Caco-2 (cell line): ENCODE data around the gene PLXNA4. TPM values are rescaled to one million over a fixed set of nuclear protein-coding genes. Genes with fewer than 3 reads are reported as not detected.

Experiments used
- BruUV-seq: library from RNA; stranded (reverse); fragments of 400-500 nt; replicated peaks from 2 replicates; lab custom pipeline; 2021; lab: Mats Ljungman, UMichigan
- CTCF ChIA-PET: fragments of 300-600 bp; sonication (Branson Sonifier 250); formaldehyde crosslinking; loops from one replicate; lab custom pipeline; 2022; ENCODE audit warnings: antibody characterized with exemption; lab: Charles Lee
- POLR2A ChIA-PET: fragments of 300-600 bp; sonication (Branson Sonifier 250); formaldehyde crosslinking; loops from one replicate; lab custom pipeline; 2022; ENCODE audit warnings: antibody characterized with exemption; lab: Charles Lee
- DNase-seq, 2 experiments: peaks; one replicate each; pipeline versions ENCODE4 v3.0.0 to v3.0.0-alpha.2; 2020 to 2022
- H3K27me3 ChIP-seq: replicated peaks from 2 replicates; pipeline ENCODE4 v1.6.0; 2011; ENCODE audit warnings: low read length; ENCODE audit not compliant: control insufficient read depth, insufficient read depth
- H3K36me3 ChIP-seq: 2 replicates; pipeline ENCODE4 v1.5.1; 2011; ENCODE audit warnings: low read length; ENCODE audit not compliant: control insufficient read depth, insufficient read depth
- H3K4me1 ChIP-seq: fragments of 250-450 bp; sonication (Bioruptor Pico); 2 replicates; pipeline ENCODE4 v1.5.1; 2020; ENCODE audit warnings: mild to moderate bottlenecking
- H3K4me3 ChIP-seq: 2 replicates; pipeline ENCODE4 v1.5.1; 2011; ENCODE audit warnings: low read depth, mild to moderate bottlenecking, control low read depth, low read length
- H3K9me3 ChIP-seq: fragments of 250-450 bp; sonication (Bioruptor Pico); 2 replicates; pipeline ENCODE4 v1.5.1; 2020; ENCODE audit warnings: mild to moderate bottlenecking, moderate library complexity
- H3K27ac Mint-ChIP-seq: one replicate; pipeline ENCODE4 v1.8.0; 2022; ENCODE audit warnings: mixed read lengths; ENCODE audit not compliant: unreplicated experiment
- H3K27me3 Mint-ChIP-seq: one replicate; pipeline ENCODE4 v1.8.0; 2022; ENCODE audit warnings: mixed read lengths; ENCODE audit not compliant: insufficient read depth, unreplicated experiment
- H3K36me3 Mint-ChIP-seq: one replicate; pipeline ENCODE4 v1.8.0; 2022; ENCODE audit warnings: mild to moderate bottlenecking, mixed read lengths; ENCODE audit not compliant: insufficient read depth, unreplicated experiment
- H3K4me1 Mint-ChIP-seq: one replicate; pipeline ENCODE4 v1.8.0; 2022; ENCODE audit warnings: low read depth, mixed read lengths; ENCODE audit not compliant: unreplicated experiment
- H3K4me3 Mint-ChIP-seq: one replicate; pipeline ENCODE4 v1.8.0; 2022; ENCODE audit warnings: mild to moderate bottlenecking, moderate library complexity, mixed read lengths; ENCODE audit not compliant: unreplicated experiment
- H3K9me3 Mint-ChIP-seq: one replicate; pipeline ENCODE4 v1.8.0; 2022; ENCODE audit warnings: mixed read lengths; ENCODE audit not compliant: unreplicated experiment
- CTCF ChIP-seq, 2 experiments: fragments of 200-600 bp in 1 of 2; IDR thresholded peaks; 1 replicate in 1 of 2; 2 replicates in 1 of 2; pipeline versions ENCODE4 v1.5.1 to v1.8.0; 2011 to 2022; ENCODE audit warnings: antibody characterized with exemption in 1 of 2, control low read depth in 1 of 2, inconsistent platforms in 1 of 2, low read depth in 1 of 2, low read length in 1 of 2, mild to moderate bottlenecking in 1 of 2, moderate library complexity in 1 of 2; ENCODE audit not compliant: insufficient read depth in 1 of 2, severe bottlenecking in 1 of 2, unreplicated experiment in 1 of 2
- intact Hi-C: fragments of 100-400 bp; cut with micrococcal nuclease; formaldehyde crosslinking; loops from one replicate; pipeline ENCODE4 v1.10.0; 2022; ENCODE audit not compliant: unreplicated experiment
- total RNA-seq: library from RNA; stranded (reverse); gene quantifications from 2 replicates; pipeline ENCODE4 v1.2.3, GENCODE V29; 2022

PLXNA4 gene
- total RNA-seq, 1 experiment from 2014 or later = 0.43 TPM

GRCh38 chr7:132580717-132581285, 4.5 kb upstream of the PLXNA4 start:
- ChIA-PET POLR2A (no interaction called here), CTCF (interaction anchor here (0.7 to 2.1 kb wide), 18 partner anchors 9 to 1840 kb away, joined by 3 to 35 read pairs (median 4); no protein-coding TSS in a partner anchor)
- no peak overlapping the region for H3K4me3 Mint-ChIP-seq
- DNase-seq = peak; percentile 78 to 80
- no peaks in the 10 kb centered on the region for H3K36me3 Mint-ChIP-seq
- no TSS peak for BruUV-seq
- TF ChIP-seq CTCF (IDR thresholded peaks at IDR 0.05; ENCODE audit: insufficient read depth in 1 of 2, low read depth in 1 of 2, low read length in 1 of 2, severe bottlenecking in 1 of 2, unreplicated experiment in 1 of 2) = peak; percentile 76 to 83
- Histone ChIP-seq H3K9me3 (no peaks in the 10 kb centered on the region), H3K27me3 (peaks cover 1% of the 10 kb centered on the region), H3K4me1 (peaks cover 5% of the 10 kb centered on the region; the same call in 1 of the 2 replicates), H3K36me3 (no peaks in the 10 kb centered on the region), H3K4me3 (no peak overlapping the region)
- no peaks in the 10 kb centered on the region for H3K9me3 Mint-ChIP-seq
- no peak overlapping the region for H3K27ac Mint-ChIP-seq
- intact Hi-C loops = loop anchor here (1.0 kb wide), 4 partner anchors 62 to 636 kb away; no protein-coding TSS in a partner anchor
- no peaks in the 10 kb centered on the region for H3K4me1 Mint-ChIP-seq
- peaks cover 27% of the 10 kb centered on the region for H3K27me3 Mint-ChIP-seq

GRCh38 chr7:132580277-132580676, 4.0 kb upstream of the PLXNA4 start:
- intact Hi-C loops = loop anchor here (1.0 kb wide), 4 partner anchors 62 to 635 kb away; no protein-coding TSS in a partner anchor
- H3K4me1 Mint-ChIP-seq = no peaks in the 10 kb centered on the region
- Histone ChIP-seq H3K36me3 (no peaks in the 10 kb centered on the region), H3K9me3 (no peaks in the 10 kb centered on the region), H3K4me1 (peaks cover 9% of the 10 kb centered on the region; the same call in 1 of the 2 replicates), H3K4me3 (no peak overlapping the region), H3K27me3 (peaks cover 4% of the 10 kb centered on the region)
- CTCF ChIA-PET = interaction anchor here (0.7 to 2.1 kb wide), 18 partner anchors 9 to 1840 kb away, joined by 3 to 35 read pairs (median 4); no protein-coding TSS in a partner anchor
- DNase-seq = peak in 1 of 2 experiments; percentile 17
- TF ChIP-seq CTCF (IDR thresholded peaks at IDR 0.05; ENCODE audit: insufficient read depth in 1 of 2, low read depth in 1 of 2, low read length in 1 of 2, severe bottlenecking in 1 of 2, unreplicated experiment in 1 of 2) = no peak
- peaks cover 23% of the 10 kb centered on the region for H3K27me3 Mint-ChIP-seq
- H3K9me3 Mint-ChIP-seq = no peaks in the 10 kb centered on the region
- BruUV-seq = no TSS peak
- H3K27ac Mint-ChIP-seq = no peak overlapping the region
- no peaks in the 10 kb centered on the region for H3K36me3 Mint-ChIP-seq
- no peak overlapping the region for H3K4me3 Mint-ChIP-seq
- POLR2A ChIA-PET = no interaction called here

- ChIA-PET CTCF (interaction anchor here (0.7 to 1.8 kb wide), 2 partner anchors 22 to 425 kb away, joined by 9 read pairs; no protein-coding TSS in a partner anchor), POLR2A (no interaction called here)
- no peaks in the 10 kb centered on the region for H3K9me3 ChIP-seq
- no peak for DNase-seq
- no peak overlapping the region for H3K4me3 ChIP-seq
- Mint-ChIP-seq H3K4me1 (no peaks in the 10 kb centered on the region), H3K9me3 (no peaks in the 10 kb centered on the region), H3K27ac (no peak overlapping the region), H3K4me3 (no peak overlapping the region), H3K36me3 (no peaks in the 10 kb centered on the region), H3K27me3 (peaks cover 27% of the 10 kb centered on the region)
- H3K36me3 ChIP-seq = no peaks in the 10 kb centered on the region
- H3K27me3 ChIP-seq = peaks cover 5% of the 10 kb centered on the region
- no TSS peak for BruUV-seq
- no peak for TF ChIP-seq CTCF (IDR thresholded peaks at IDR 0.05; ENCODE audit: insufficient read depth in 1 of 2, low read depth in 1 of 2, low read length in 1 of 2, severe bottlenecking in 1 of 2, unreplicated experiment in 1 of 2)
- peaks cover 9% of the 10 kb centered on the region; the same call in 1 of the 2 replicates for H3K4me1 ChIP-seq
- intact Hi-C loops = no loop called here
These were observed 3.1 kb upstream of the PLXNA4 start for GRCh38 chr7:132579260-132579899.
